ENCODE data around the gene DPM1. TPM values are rescaled to one million over a fixed set of nuclear protein-coding genes. Genes with fewer than 3 reads are reported as not detected.

The DPM1 gene
- 10 to 100 TPM; 44.5 to 54.3 TPM for total RNA-seq
- 71.0 TPM for polyA plus RNA-seq (ENCODE audit: insufficient read depth, low read depth, low replicate concordance)
- long read RNA-seq, donor 1, transcript DPM1-203 (9 exons, 1,075 nt) = major isoform, 15 of 125 reads
- long read RNA-seq, donor 1, partial matches to known transcripts = 94 of 125 reads
- long read RNA-seq, donor 1, other reads (novel, unspliced or antisense) = 15 of 125 reads
- long read RNA-seq, donor 2, transcript DPM1-203 (9 exons, 1,075 nt) = major isoform, 16 of 75 reads
- long read RNA-seq, donor 2, partial matches to known transcripts = 46 of 75 reads
- long read RNA-seq, donor 2, other reads (novel, unspliced or antisense) = 11 of 75 reads

GRCh38 chr20:50957798-50958614 is at the start of gene DPM1:
TSS of gene DPM1 (minus strand) at chr20:50958532. CDS start at chr20:50958523, 9 bp downstream.
- intact Hi-C loops (cut with DNase I; ENCODE audit: low total_unique reads) = no loop called here
- TF ChIP-seq POLR2A (IDR thresholded peaks at IDR 0.05) = peak; percentile 62
- TF ChIP-seq CTCF (IDR thresholded peaks at IDR 0.05) = no peak
- WGBS, 2 donors = 0% methylated on average over 37 to 52 of the region's 52 CpGs
- H3K4me3 ChIP-seq = peak within 1 kb of the TSS; percentile 88 to 95
- H3K27ac ChIP-seq = peak within 1 kb of the TSS; percentile 89 to 91
- H3K4me1 ChIP-seq = peaks cover 25% of the 10 kb centered on the region
- H3K9me3 ChIP-seq = no peaks in the 10 kb centered on the region
- peak; percentile 94 for DNase-seq
- no peaks in the 10 kb centered on the region for H3K27me3 ChIP-seq
- H3K36me3 ChIP-seq (ENCODE audit: low read depth, missing control alignments) = no peaks in the 10 kb centered on the region

DNA sequence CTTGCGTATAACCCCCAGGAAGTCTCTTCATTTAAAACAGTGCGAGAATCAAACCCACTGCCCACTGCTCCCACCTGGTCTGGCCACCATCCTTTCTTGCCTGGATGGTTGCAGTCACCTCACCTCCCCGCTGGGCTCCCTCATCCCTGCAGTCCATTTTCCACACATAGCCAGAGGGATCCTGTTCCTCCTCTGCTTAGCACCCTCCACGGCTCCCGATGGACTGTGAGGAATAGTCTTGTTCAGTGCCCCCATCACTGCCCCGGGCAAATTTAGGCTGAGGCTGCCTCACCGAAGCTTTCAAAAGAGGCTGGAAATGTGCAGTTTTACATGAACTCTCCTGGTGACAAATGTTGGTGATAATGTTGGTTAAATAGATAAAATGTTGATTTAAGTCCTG is 46.9 kb upstream of the DPM1 start:
- TF ChIP-seq POLR2A (IDR thresholded peaks at IDR 0.05) (no peak), CTCF (IDR thresholded peaks at IDR 0.05) (no peak)
- peaks cover 16% of the 10 kb centered on the region for H3K4me1 ChIP-seq
- no peak overlapping the region for H3K4me3 ChIP-seq
- H3K27me3 ChIP-seq = no peaks in the 10 kb centered on the region
- H3K9me3 ChIP-seq = no peaks in the 10 kb centered on the region
- intact Hi-C loops (cut with DNase I; ENCODE audit: low total_unique reads) = no loop called here
- DNase-seq = no peak
- no peaks in the 10 kb centered on the region for H3K36me3 ChIP-seq (ENCODE audit: low read depth, missing control alignments)
- H3K27ac ChIP-seq = no peak overlapping the region
- WGBS, 2 donors = 87 to 93% methylated on average over 7 of the region's 7 CpGs

DNA sequence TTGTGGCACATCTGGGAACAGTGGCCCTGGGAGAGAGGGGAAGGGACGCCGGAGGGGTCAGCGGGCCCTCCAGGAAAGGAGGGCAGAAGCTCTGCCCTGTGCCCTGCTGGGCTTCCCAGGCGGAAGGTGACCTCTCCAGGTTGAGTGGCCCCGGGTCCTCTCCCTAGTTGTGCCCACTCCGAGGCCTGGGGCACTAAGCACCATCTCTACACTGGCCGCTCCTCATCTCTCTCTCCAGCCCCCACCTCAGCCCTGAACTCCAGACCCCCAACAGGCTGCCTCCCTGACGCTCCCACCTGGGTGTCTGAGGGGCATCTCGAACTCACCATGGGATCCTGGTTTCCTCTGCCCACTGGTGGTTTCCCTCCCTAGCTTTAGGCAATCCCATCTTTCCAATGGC is 46.4 kb upstream of the DPM1 start:
- no peaks in the 10 kb centered on the region for H3K27me3 ChIP-seq
- H3K4me1 ChIP-seq = peaks cover 16% of the 10 kb centered on the region
- H3K4me3 ChIP-seq = no peak overlapping the region
- no peak for TF ChIP-seq CTCF (IDR thresholded peaks at IDR 0.05)
- no peak for TF ChIP-seq POLR2A (IDR thresholded peaks at IDR 0.05)
- H3K27ac ChIP-seq = no peak overlapping the region
- WGBS, 2 donors = 77 to 93% methylated on average over 7 to 9 of the region's 9 CpGs
- intact Hi-C loops (cut with DNase I; ENCODE audit: low total_unique reads) = no loop called here
- H3K9me3 ChIP-seq = no peaks in the 10 kb centered on the region
- DNase-seq = no peak
- no peaks in the 10 kb centered on the region for H3K36me3 ChIP-seq (ENCODE audit: low read depth, missing control alignments)

DNA sequence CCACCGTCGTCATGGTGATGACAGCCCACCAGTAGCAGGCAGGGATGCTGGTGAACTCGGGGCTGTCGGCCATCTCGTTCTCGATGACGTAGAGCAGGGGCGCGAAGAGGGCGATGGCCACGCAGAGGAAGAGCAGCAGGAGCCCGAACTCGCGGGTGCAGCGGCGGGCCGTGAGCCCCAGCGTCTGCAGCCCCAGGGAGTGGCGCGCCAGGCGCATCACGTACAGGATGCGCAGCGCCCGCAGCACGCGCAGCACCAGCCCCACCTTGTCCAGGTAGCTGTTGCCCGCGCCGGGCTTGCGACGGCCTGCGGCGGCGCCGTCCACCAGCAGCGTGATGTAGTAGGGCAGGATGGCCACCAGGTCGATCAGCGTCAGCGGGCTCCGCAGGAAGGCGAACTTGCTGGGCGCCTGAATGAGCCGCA is 46.0 kb upstream of the DPM1 start:
- TF ChIP-seq POLR2A (IDR thresholded peaks at IDR 0.05) (no peak), CTCF (IDR thresholded peaks at IDR 0.05) (no peak)
- H3K4me3 ChIP-seq = peak overlapping the region; percentile 2 to 7
- no peaks in the 10 kb centered on the region for H3K36me3 ChIP-seq (ENCODE audit: low read depth, missing control alignments)
- DNase-seq = no peak
- WGBS, 2 donors = 75 to 86% methylated on average over 7 to 44 of the region's 44 CpGs
- intact Hi-C loops (cut with DNase I; ENCODE audit: low total_unique reads) = no loop called here
- H3K4me1 ChIP-seq = peaks cover 16% of the 10 kb centered on the region
- H3K27ac ChIP-seq = no peak overlapping the region
- no peaks in the 10 kb centered on the region for H3K9me3 ChIP-seq
- H3K27me3 ChIP-seq = no peaks in the 10 kb centered on the region

Measured in testis (tissue), 5 donors.